Measurements from ENCODE around the gene SHROOM3. TPM values are rescaled to one million over a fixed set of nuclear protein-coding genes. Genes with fewer than 3 reads are reported as not detected.

Gene SHROOM3
- total and polyA plus RNA-seq, 2 of the 13 experiments (the other 11 are each of a cell fraction or from before 2014, with no cell fraction given), result 0.01 TPM; not detected in 1

DNA sequence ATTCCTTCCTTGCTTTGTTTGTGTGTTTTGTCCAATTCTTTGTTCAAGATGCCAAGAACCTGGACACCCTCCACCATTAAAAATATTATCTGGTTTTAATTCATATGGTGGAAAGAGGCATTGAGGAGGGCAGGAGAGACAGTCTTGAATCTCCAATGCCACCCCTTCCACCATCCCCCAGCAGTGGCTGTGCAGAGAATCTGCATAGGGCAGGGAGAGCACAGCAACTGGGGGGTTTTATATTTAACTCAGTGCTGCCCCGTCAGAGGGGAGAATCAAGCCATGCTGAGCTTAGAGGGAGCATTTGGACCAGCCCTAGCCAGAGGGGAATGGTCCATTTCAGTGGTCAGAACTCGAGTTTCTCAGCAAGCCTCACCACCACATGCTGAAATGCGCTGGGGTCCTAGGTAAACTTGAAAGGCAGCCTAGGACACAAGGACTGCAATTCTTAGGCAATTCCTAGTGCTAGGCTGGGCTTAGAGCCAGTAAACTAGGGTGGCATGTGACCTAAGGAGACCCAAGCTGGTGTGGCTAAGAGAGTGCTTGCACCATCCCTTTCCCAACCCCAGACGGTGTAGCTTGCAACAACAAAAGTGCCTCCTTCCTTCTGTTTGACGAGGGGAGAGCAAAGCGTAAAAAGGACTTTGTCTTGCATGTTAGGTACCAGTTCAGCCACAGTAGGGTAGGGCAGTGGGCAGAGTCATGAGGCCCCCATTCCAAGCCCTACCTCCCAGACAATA, 48.3 kb upstream of the SHROOM3 start:
- ATAC-seq, result peak; percentile 43; the same call in 2 of the 3 replicates

More for the DNA sequence above, 48.3 kb upstream of the SHROOM3 start:
- ChIA-PET POLR2A (interaction anchor here (0.7 kb wide), 1 partner anchor 170 kb away, joined by 4 read pairs; no protein-coding TSS in a partner anchor), CTCF (ENCODE audit: low intra/inter-chr PET ratio, low total read pairs) (no interaction called here)
- BruUV-seq (replicated peaks), result no TSS peak
- Histone ChIP-seq H3K79me2 (ENCODE audit: insufficient read depth, low read length) (no peaks in the 10 kb centered on the region), H3K27ac (ENCODE audit: extremely low read length, insufficient read depth, low read length) (no peak overlapping the region), H3K36me3 (replicated peaks in 1 of 2; ENCODE audit: control insufficient read depth in 1 of 2, insufficient read depth in 2 of 2, low read length in 2 of 2) (no peaks in the 10 kb centered on the region), H3K4me1 (ENCODE audit: insufficient read depth, low read length) (peaks cover 20% of the 10 kb centered on the region), H3K4me3 (replicated peaks in 1 of 3; ENCODE audit: insufficient read depth in 1 of 3, low read depth in 2 of 3, low read length in 3 of 3) (no peak overlapping the region), H3K4me2 (ENCODE audit: low read depth, low read length) (peak overlapping the region; percentile 24), H3K9ac (ENCODE audit: insufficient read depth, low read depth, low read length) (no peak overlapping the region), H3K9me3 (ENCODE audit: low read length) (no peaks in the 10 kb centered on the region; the same call in 1 of the 2 replicates), H2AFZ (ENCODE audit: low read length) (no peak overlapping the region), H4K20me1 (ENCODE audit: insufficient read depth, low read length) (no peaks in the 10 kb centered on the region), H3K27me3 (ENCODE audit: control insufficient read depth in 1 of 2, insufficient read depth in 2 of 2, low read length in 2 of 2) (no peaks in the 10 kb centered on the region)
- WGBS (ENCODE audit: low lambda C conversion rate), result 39% methylated on average over 4 of the region's 6 CpGs
- DNase-seq (ENCODE audit: low spot score) (no peak), FAIRE-seq (no peak)
- TF ChIP-seq ZNF329 (CRISPR knock-in tag; IDR thresholded peaks at IDR 0.05; ENCODE audit: low read depth) (no peak), HES4 (CRISPR knock-in tag; IDR thresholded peaks at IDR 0.05; ENCODE audit: borderline replicate concordance) (no peak), GZF1 (CRISPR knock-in tag; IDR thresholded peaks at IDR 0.05) (no peak), YEATS2 (CRISPR knock-in tag; IDR thresholded peaks at IDR 0.05; ENCODE audit: borderline replicate concordance) (no peak), ZNF296 (CRISPR knock-in tag; conservative IDR thresholded peaks at IDR 0.05) (no peak), KLF9 (CRISPR knock-in tag; IDR thresholded peaks at IDR 0.05; ENCODE audit: low read depth) (no peak), HNRNPL (IDR thresholded peaks at IDR 0.05; ENCODE audit: low read depth, low read length) (no peak), ZNF12 (CRISPR knock-in tag; IDR thresholded peaks at IDR 0.05) (no peak), ARNT2 (CRISPR knock-in tag; IDR thresholded peaks at IDR 0.05; ENCODE audit: low read depth) (no peak), MXI1 (IDR thresholded peaks at IDR 0.05; ENCODE audit: borderline replicate concordance, low read depth, low read length) (no peak), CBX5 (CRISPR knock-in tag; IDR thresholded peaks at IDR 0.05; ENCODE audit: borderline replicate concordance) (no peak), PHF5A (CRISPR knock-in tag; IDR thresholded peaks at IDR 0.05; ENCODE audit: low read depth, unreplicated experiment) (no peak), NRL (CRISPR knock-in tag; IDR thresholded peaks at IDR 0.05; ENCODE audit: borderline replicate concordance) (no peak)
- TF ChIP-seq, protein P1, sequence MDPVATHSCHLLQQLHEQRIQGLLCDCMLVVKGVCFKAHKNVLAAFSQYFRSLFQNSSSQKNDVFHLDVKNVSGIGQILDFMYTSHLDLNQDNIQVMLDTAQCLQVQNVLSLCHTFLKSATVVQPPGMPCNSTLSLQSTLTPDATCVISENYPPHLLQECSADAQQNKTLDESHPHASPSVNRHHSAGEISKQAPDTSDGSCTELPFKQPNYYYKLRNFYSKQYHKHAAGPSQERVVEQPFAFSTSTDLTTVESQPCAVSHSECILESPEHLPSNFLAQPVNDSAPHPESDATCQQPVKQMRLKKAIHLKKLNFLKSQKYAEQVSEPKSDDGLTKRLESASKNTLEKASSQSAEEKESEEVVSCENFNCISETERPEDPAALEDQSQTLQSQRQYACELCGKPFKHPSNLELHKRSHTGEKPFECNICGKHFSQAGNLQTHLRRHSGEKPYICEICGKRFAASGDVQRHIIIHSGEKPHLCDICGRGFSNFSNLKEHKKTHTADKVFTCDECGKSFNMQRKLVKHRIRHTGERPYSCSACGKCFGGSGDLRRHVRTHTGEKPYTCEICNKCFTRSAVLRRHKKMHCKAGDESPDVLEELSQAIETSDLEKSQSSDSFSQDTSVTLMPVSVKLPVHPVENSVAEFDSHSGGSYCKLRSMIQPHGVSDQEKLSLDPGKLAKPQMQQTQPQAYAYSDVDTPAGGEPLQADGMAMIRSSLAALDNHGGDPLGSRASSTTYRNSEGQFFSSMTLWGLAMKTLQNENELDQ (CRISPR knock-in tag; IDR thresholded peaks at IDR 0.05; ENCODE audit: borderline replicate concordance), result no peak
- in situ Hi-C loops (cut with HindIII; ENCODE audit: extremely low pct_ligation_motif_present, low pct_unique_long_range_greater_than_20kb), result no loop called here
- intact Hi-C loops (cut with micrococcal nuclease; ENCODE audit: unreplicated experiment), result no loop called here

Measured in HepG2 (cell line).